Neutrophil (primary cell): ENCODE data around the gene SPRED2.

Experiments
- H3K27ac ChIP-seq: fragments of 200-600 bp; sonication (generic); 2 replicates; pipeline ENCODE4 v1.5.1; 2016; ENCODE audit warnings: mild to moderate bottlenecking, moderate library complexity
- H3K27me3 ChIP-seq: fragments of 200-600 bp; sonication (generic); 2 replicates; pipeline ENCODE4 v1.6.0; 2016; ENCODE audit warnings: mild to moderate bottlenecking
- H3K36me3 ChIP-seq: fragments of 200-600 bp; sonication (generic); 2 replicates; pipeline ENCODE4 v1.5.1; 2017
- H3K4me1 ChIP-seq, 2 experiments: fragments of 200-600 bp in 1 of 2; sonication (generic) in 1 of 2; 1 replicate in 1 of 2; 2 replicates in 1 of 2; pipeline versions ENCODE4 v1.5.1 to v1.6.1; 2013 to 2016; ENCODE audit warnings: low read depth in 1 of 2, low read length in 1 of 2, mild to moderate bottlenecking in 1 of 2, moderate library complexity in 1 of 2; ENCODE audit not compliant: control insufficient read depth in 1 of 2, insufficient read depth in 1 of 2
- H3K4me3 ChIP-seq, 2 experiments: fragments of 200-600 bp in 1 of 2; sonication (generic) in 1 of 2; 1 replicate in 1 of 2; 2 replicates in 1 of 2; pipeline ENCODE4 v1.5.1; 2013 to 2016; ENCODE audit warnings: low read depth in 1 of 2, low read length in 1 of 2, mild to moderate bottlenecking in 1 of 2, moderate library complexity in 1 of 2
- H3K9me3 ChIP-seq: fragments of 200-600 bp; sonication (generic); 2 replicates; pipeline ENCODE4 v1.5.1; 2016
- TF ChIP-seq, protein P1 (sequence below): fragments of 200-600 bp; sonication (generic); IDR thresholded peaks from 2 replicates; pipeline ENCODE4 v1.5.1; 2016; ENCODE audit warnings: antibody characterized with exemption

The SPRED2 gene

DNA sequence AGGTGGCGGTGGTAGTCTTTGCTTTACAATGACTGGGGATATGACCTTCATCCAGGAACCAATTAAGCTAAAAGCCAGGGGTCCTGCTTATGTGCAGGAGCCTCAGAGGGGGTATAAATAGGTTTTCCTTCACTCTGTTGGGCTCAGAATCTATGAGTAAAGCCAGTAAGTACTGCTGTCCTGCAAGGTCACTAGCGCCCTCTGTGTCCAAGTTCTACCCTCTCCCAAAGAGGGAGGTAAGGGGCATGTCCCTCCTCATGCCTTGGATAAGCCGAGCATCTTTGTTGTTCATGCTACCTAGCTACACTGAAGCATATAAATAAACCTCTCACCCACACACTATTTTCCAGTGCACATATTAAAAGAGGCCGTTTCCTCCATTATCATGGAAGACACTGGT lies 79.4 kb downstream of the SPRED2 start:
- TF ChIP-seq, protein P1, sequence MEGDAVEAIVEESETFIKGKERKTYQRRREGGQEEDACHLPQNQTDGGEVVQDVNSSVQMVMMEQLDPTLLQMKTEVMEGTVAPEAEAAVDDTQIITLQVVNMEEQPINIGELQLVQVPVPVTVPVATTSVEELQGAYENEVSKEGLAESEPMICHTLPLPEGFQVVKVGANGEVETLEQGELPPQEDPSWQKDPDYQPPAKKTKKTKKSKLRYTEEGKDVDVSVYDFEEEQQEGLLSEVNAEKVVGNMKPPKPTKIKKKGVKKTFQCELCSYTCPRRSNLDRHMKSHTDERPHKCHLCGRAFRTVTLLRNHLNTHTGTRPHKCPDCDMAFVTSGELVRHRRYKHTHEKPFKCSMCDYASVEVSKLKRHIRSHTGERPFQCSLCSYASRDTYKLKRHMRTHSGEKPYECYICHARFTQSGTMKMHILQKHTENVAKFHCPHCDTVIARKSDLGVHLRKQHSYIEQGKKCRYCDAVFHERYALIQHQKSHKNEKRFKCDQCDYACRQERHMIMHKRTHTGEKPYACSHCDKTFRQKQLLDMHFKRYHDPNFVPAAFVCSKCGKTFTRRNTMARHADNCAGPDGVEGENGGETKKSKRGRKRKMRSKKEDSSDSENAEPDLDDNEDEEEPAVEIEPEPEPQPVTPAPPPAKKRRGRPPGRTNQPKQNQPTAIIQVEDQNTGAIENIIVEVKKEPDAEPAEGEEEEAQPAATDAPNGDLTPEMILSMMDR = no peak
- H3K27me3 ChIP-seq = no peaks in the 10 kb centered on the region
- H3K4me1 ChIP-seq = peaks cover 8 to 14% of the 10 kb centered on the region in 2 experiments
- H3K27ac ChIP-seq = no peak overlapping the region
- H3K9me3 ChIP-seq = no peaks in the 10 kb centered on the region
- no peaks in the 10 kb centered on the region for H3K36me3 ChIP-seq
- no peak overlapping the region for H3K4me3 ChIP-seq

DNA sequence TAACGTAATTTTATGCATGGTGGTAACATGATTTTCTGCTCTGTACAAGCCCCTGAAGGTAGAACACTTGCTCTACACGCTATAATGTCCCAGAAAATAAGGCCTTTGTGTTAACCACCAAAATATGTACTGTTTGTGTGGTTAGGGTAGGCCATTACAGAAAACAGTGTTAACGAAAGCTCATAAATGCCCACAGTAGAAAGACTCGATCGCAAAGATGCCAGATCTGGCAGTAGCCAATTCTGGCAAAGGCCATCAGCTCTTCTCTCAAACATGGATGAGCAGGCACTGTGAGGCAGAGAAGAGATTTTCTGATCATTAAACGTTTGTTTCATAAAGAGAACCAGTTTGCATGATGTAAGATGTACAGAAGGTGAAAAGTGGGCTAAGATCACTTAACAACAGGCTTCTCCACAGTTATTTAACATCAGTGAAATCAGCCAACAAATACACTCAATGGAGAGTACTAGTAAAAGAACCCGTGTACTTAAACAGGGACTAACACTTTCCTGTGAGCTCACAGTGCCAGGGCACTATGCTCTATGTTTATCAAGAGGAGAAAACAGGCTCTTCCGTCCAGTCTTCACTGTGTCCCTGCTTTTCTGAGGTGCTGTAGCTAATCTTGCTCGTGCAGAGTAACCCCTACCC lies 80.3 kb downstream of the SPRED2 start:
- H3K27me3 ChIP-seq = no peaks in the 10 kb centered on the region
- H3K27ac ChIP-seq = no peak overlapping the region
- H3K4me3 ChIP-seq = no peak overlapping the region
- H3K36me3 ChIP-seq = no peaks in the 10 kb centered on the region
- peaks cover 7 to 8% of the 10 kb centered on the region in 2 experiments for H3K4me1 ChIP-seq
- TF ChIP-seq, protein P1 = no peak
- H3K9me3 ChIP-seq = no peaks in the 10 kb centered on the region

DNA sequence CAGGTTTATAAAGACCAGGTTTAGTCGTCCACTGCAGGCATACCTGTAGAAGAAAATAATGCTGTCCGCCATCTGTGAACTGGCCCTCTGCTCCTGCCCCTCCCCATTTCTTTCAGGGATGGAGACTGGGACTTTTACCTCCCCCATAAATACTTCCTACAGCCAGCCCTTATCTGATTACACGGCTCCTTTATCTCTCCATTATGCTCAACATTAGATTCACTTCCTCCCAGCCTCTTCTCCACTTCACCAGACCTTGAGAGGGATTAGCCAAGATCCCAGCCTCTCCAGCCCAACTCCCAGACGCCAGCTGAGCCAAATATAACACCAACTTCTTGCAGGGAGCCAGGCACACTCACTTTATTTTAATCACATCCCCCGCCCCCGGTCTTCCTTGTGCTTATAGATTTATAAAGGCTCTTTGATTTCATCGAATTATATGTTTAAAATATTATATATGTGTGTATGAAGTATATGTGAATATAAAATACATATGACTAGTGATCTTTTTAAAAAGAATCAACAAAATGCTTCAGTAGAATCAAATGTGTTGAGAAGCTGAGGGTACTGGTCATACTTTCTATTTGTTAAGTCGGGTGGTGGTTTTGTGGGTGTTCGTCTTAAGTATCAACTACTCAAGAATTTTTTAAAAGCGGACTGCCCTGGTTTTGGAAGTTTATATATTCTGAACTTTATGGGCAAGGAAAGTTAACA lies 81.0 kb downstream of the SPRED2 start:
- Histone ChIP-seq H3K27me3 (no peaks in the 10 kb centered on the region), H3K4me1 (peaks cover 7 to 8% of the 10 kb centered on the region in 2 experiments), H3K27ac (no peak overlapping the region), H3K9me3 (no peaks in the 10 kb centered on the region), H3K4me3 (no peak overlapping the region), H3K36me3 (no peaks in the 10 kb centered on the region)
- TF ChIP-seq, protein P1 = no peak

DNA sequence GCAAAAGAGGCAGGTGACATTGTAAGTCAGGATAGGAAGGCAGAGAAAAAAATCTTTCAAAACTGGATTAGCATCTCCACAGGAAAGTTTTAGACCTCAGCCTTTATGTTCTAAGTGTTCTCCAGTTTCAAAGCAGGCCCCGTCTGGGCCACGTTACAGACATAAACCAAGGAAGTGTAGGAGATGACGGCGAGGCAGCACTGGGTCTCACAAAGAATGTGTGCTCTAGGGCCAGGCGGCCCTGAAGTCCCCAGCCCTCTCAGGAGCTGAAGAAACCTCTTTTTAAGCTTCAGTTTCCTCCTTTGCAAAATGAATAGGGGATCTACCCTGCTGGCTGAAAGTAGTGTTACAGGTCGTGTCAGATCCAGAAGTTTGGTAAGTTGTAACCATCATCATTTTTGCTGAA lies 81.7 kb downstream of the SPRED2 start:
- Histone ChIP-seq H3K36me3 (no peaks in the 10 kb centered on the region), H3K4me1 (peaks cover 7 to 8% of the 10 kb centered on the region in 2 experiments), H3K4me3 (no peak overlapping the region), H3K27me3 (no peaks in the 10 kb centered on the region), H3K27ac (no peak overlapping the region), H3K9me3 (no peaks in the 10 kb centered on the region)
- TF ChIP-seq, protein P1 = no peak

DNA sequence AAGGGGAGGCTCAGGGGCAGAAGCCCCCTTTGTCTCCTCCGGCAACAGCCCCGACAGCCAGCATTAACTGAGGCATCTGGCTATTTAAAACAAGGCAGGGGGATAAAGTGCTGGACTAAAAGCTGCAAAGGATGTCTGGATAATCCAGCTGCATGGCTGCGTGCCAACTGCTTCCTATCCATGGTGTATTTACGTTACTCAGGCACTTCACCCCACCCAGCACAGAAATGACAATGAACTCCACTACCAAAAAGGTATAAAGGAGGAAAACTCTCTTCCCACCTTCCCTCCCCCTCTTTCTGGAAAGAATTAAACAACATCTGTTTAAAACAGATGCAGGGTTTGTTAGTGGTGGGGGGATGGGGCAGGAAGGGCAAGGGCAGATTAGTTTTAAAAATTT lies 82.5 kb downstream of the SPRED2 start:
- Histone ChIP-seq H3K27me3 (no peaks in the 10 kb centered on the region), H3K4me1 (peaks cover 7 to 8% of the 10 kb centered on the region in 2 experiments), H3K9me3 (no peaks in the 10 kb centered on the region), H3K4me3 (no peak overlapping the region), H3K27ac (no peak overlapping the region), H3K36me3 (no peaks in the 10 kb centered on the region)
- TF ChIP-seq, protein P1 = no peak
